ENCODE measurements around the gene ADCY9.

Gene ADCY9

GRCh38 chr16:4025428-4025827 lies 90.8 kb downstream of the ADCY9 start:
- no peak for DNase-seq

- no peak for DNase-seq
These were observed 94.3 kb downstream of the ADCY9 start for GRCh38 chr16:4021916-4022315.

- no peak for DNase-seq
These were observed 95.0 kb downstream of the ADCY9 start for GRCh38 chr16:4021070-4021779.

- DNase-seq: no peak
These were observed 96.9 kb downstream of the ADCY9 start for GRCh38 chr16:4019371-4019791.

DNA sequence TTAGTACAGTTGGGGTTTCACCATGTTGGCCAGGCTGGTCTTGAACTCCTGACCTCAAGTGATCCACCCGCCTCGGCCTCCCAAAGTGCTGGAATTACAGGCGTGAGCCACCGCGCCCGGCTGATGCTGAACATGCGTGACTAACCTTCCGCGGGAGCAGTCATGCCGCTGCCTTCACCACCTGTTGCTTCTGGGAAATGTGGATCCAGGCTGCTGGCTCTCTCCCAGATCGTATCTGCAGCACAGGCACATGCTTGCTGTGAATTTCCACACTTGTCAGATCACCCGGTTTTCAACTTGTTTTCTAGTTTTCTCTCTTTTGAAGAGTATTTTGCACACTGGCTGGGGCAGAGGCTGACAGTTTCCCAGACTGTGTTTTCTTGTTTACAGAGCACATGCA lies 97.9 kb downstream of the ADCY9 start:
- no peak for DNase-seq

DNA sequence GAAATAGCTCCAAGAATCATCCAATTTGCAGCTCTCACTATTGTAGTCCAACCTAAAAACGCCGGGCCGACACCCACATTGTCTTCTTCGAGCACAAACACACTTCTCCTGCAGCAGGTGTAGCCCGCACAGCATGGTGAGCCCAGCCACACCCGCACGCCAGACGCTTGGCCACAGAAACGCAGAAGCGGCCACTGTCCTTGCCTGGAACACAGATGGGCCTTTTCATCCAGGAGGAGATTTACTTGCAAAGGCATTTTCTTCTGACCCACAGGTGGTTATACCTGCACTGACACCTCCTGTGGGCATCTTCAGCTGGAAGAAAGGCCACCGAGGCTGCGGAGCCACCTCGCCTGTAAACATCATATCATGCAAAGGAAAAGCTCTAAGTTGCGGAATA lies 98.4 kb downstream of the ADCY9 start:
- DNase-seq: no peak

- no peak for DNase-seq
These were observed 99.6 kb downstream of the ADCY9 start for GRCh38 chr16:4016658-4017057.

- DNase-seq: no peak
These were observed 100.3 kb downstream of the ADCY9 start for GRCh38 chr16:4016005-4016352.

DNA sequence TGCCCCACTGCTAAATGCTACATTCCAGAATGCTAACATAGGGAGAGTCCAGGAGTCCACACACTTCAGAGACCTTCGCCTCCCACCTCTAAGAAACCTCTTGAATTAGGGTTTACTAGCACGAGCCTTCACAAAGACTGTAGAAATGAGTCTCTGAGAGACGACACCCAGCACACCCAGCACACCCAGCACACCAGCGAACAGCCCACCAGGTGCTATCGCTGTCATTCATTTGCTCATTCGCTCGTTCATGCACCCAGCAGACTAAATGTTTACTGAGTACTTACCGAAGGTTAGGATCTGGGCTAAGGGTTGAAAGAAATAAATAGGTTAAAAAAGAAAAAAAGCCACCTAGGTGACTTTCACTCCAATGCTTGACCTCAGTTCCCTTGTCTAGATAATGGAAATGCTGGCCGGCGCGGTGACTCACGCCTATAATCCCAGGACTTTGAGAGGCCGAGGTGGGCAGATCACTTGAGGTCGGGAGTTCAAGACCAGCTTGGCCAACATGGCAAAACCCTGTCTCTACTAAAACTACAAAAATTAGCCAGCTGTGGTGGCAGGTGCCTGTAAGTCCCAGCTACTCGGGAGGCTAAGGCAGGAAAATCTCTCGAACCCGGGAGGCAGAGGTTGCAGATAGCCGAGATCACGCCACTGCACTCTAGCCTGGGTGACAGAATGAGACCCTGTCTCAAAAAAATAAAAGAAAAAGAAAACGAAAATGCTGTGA lies 100.8 kb downstream of the ADCY9 start:
- no peak for DNase-seq

- DNase-seq: no peak
These were observed 104.2 kb downstream of the ADCY9 start for GRCh38 chr16:4011940-4012629.

- DNase-seq: no peak
These were observed 104.9 kb downstream of the ADCY9 start for GRCh38 chr16:4011225-4011939.

DNA sequence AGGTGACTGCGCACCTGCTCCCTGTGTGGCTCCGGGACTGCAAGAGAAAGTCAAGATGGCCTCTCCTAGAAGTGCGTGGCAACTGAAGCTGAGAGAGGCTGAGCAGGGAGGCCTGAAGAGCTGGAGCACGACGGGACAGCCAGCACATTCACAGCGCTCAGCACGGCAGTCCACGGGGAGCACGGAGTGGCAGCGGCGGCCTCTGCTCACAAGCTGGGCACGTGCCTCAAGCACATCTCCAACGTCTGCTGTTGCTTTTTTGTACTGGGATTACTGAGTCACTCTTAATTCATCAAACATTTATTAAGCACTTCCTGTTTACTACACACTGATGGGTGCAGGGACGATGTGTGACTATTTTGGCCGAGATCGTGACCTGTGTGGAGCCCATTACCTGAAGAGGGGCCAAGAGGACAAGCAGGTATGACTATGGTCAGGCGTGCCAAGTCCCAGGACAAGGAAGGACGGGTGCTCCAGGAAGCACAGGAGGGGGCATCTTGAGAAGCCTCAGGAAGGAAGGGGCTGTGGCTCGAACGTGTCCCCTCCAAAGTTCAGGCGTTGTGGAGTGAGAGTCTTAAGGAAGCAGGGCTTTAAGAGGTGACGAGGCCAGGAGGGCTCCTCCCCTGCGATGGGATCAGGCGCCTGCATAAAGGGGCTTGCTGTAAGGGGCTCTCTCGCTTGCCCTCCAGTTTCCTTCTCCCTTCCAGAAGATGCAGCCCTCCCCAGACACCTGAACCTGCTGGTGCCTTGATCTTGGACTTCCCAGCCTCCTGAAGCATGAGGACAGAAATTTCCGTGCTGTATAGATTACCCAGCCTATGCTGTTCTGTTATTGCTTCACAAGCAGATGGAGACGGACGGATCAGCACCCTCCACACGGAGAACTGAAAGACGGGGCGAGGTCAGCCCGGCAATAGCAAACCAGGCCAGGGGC lies 105.8 kb downstream of the ADCY9 start:
- no peak for DNase-seq

- DNase-seq: no peak
These were observed 107.1 kb downstream of the ADCY9 start for GRCh38 chr16:4009177-4009576.

GRCh38 chr16:4008116-4008515 lies 108.1 kb downstream of the ADCY9 start:
- DNase-seq: no peak

- no peak for DNase-seq
These were observed 109.7 kb downstream of the ADCY9 start for GRCh38 chr16:4006397-4006999.

DNA sequence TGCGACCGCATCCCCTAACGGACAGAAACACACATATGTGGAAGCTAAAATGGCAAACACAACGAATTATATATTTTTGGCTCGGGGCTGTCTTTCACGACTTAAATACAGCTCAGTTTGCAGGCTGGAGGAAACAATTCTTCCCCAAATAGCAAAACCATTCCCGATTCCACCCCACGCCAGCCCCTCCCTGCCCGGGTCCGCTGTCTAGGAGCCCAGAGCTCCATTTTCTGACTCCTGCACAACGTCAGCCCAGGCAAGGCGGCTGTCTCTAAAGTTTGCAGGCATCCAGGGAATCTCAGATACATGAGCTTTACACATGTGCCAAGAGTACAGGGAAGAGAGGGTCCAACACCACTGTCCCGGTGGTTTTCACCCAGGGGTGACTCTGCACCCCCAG lies 110.5 kb downstream of the ADCY9 start:
- DNase-seq: no peak

DNA sequence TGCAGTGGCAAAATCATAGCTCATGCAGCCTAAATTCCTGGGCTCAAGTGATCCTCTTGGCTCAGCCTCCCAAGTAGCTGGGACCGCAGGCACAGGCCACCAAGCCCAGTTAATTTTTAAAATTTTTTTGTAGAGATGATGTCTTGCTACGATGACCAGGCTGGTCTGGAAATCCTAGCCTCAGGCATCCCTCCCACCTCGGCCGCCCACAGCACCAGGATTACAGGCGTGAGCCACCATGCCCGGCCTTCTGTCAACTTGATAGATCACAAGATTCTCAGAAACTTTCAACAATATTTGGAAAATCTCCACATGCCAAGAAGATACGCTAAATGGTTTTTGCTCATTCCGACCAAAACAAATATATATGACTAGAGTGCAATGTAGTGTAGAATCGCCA lies 111.0 kb downstream of the ADCY9 start:
- DNase-seq: no peak

DNA sequence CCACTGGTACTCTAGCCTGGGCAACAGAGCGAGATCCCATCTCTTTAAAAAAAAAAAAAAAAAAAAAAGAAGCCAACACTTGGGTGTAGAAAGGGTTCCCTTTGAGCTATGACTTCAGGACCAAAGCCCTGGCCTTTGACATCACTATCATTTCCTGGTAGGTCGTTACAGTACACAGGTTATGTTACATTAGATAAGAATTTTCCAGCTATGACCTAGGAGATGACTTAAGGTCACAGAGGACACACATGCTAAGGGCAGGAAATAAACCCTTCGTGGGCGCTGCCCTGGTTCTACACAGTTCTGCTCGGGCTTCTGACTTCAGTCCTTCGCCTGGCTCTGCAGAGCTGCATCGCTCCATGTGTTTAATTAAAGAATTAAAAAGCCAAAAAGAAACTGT lies 112.0 kb downstream of the ADCY9 start:
- DNase-seq: no peak

DNA sequence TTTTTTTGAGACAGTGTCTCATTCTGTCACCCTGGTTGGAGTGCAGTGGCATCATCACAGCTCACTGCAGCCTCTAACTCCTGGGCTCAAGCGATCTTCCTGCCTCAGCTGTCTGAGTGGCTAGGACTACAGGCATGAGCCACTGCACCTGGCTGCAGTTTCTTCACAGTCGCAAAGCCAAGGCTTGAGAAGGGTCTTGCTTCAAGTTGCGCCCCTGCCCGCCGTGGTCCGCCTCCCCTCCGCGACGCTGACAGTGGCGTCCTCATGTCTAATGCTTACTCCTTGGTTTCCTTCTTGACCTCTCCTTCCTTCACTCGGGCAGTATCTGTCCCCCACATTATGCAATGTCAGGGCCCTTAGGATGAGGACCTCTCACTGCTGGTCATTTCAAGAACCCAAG lies 112.7 kb downstream of the ADCY9 start:
- DNase-seq: no peak

- DNase-seq: no peak
These were observed 113.1 kb downstream of the ADCY9 start for GRCh38 chr16:4003166-4003565.

DNA sequence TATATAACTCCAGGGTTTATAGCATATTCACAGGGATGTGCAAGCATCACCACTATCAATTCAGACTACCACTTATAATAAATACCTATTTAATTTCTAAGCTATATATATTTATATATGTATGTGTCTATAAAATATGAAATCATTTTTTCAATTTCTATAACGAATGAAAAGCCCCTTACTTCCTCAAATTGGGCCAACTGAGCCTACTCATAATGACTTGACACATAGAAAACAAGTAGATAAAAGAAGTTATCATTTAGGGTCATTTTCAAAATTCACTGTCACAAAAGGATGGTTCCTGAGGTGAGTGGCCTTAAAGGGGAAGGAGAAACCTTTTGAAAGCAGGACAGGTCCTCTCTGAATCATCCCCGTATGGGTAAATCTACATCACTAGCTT lies 114.1 kb downstream of the ADCY9 start:
- no peak for DNase-seq

Data from activated T-cell treated with anti-CD3 and anti-CD28 coated beads for 4 hours (primary cell).